Measurements from ENCODE around the gene SLC7A1.
A peak's percentile ranks its signal among the peaks of the same experiment; 100 is the strongest.
"Not testable (repeated sequence)": the region's sequence is repeated elsewhere in the genome, so short reads cannot be mapped to it uniquely, and the experiment has no call there.

Gene SLC7A1

DNA sequence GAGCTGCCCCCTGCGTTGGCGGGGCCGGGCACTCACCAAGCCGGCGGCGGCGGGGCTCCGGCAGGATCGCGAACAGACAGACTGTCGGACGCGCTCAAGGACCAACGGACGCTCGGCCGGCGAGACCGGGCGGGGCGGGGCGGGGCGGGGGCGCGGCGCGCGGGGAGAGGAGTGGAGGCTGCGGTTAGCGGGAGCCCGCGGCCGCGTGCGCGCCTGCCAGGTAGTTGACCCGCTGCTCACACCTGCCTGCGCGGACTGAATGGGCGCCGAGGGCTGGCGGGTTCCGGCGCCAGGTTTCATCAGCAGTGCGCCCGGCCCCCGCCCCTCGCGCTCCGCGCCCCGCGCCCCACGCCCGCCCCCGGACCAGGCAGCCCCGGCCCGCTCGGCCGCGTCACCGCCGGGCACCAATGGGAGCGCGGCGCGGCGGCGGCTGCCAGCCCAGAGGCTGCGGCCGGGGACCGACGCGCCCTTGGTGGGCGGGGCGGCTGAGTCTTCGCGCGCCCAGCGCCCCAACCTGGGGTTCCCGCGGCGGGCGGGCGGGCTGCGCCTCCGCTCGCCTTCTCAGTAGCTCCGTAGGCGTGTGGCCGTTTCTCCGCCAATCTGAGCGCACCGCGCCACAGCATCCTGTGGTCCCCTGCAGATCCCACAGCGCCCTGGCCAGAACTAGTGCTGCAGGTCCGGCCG is at the start of gene SLC7A1:
Gene SLC7A1, minus strand, starts transcription at position 309 of the 684 bp plus-strand sequence. CDS start 59,500 bp downstream, outside the sequence.
- peak; percentile 73 for DNase-seq

DNA sequence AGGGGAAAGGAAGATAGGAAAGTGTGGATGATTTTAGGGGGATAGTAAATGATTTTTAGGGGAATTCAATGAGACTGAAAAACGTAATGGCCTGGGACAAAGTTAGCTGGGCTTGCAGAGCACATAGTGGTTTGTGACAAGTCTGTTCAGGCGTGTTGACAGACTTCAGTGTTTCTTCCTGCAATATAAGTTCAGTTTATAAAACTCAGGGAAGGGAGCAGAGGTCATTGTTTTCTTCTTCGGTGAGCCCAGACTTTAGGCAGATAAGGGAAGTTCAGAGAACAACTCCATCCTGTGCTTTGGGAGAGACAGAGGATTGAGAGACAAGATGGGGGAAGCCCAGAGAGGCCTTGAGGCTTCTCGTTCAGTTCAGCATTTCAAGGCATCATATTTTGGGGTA is 45.2 kb upstream of the SLC7A1 start:
- no peak for DNase-seq

DNA sequence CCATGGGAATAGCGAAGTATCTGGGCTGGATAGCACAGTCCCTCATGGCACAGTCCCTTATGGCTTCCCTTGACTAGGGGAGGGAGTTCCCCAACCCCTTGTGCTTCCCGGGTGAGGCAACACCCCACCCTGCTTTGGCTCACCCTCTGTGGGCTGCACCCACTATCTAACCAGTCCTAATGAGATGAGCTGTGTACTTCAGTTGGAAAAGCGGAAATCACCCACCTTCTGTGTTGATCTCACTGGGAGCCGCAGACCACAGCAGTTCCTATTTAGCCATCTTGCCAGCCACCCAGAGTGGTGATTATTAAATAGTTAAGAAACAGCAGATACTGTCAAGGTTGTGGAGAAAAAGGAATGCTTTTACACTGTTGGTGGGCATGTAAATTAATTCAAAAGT is 41.3 kb upstream of the SLC7A1 start:
- DNase-seq, result not testable (repeated sequence)

DNA sequence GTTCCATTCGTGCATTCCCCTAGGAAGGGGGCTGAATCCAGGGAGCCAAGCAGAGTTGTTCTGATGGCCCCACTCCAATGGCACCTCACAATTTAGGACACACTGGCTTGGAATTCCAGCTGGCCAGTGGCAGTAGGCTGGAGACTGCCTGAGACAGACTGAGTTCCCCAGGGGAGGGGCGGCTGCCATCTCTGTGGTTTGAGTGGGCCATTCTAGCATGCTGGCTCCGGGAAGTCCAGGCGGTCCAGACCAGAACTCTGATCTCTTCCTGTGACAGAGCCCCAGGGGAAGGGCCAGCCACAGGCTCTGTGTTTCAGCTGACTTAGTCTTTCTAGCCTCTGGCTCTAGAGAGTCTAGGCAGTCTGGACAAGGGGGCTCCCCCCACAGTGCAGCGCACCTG is 29.5 kb upstream of the SLC7A1 start:
- no peak for DNase-seq

DNA sequence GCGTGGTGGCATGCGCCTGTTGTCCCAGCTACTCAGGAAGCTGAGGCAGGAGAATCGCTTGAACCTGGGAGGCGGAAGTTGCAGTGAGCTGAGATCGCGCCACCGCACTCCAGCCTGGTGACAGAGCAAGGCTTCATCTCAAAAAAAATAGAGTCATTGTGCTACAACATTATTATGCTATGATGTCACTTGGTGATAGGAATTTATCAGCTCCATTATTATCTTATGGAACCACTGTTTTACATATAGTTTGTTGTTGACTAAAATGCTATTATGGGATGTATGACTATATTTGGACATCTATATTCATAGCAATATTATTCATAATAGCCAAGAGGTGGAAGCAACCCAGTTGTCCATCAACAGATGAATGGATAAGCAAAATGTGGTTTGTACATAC is 26.4 kb upstream of the SLC7A1 start:
- DNase-seq, result no peak

DNA sequence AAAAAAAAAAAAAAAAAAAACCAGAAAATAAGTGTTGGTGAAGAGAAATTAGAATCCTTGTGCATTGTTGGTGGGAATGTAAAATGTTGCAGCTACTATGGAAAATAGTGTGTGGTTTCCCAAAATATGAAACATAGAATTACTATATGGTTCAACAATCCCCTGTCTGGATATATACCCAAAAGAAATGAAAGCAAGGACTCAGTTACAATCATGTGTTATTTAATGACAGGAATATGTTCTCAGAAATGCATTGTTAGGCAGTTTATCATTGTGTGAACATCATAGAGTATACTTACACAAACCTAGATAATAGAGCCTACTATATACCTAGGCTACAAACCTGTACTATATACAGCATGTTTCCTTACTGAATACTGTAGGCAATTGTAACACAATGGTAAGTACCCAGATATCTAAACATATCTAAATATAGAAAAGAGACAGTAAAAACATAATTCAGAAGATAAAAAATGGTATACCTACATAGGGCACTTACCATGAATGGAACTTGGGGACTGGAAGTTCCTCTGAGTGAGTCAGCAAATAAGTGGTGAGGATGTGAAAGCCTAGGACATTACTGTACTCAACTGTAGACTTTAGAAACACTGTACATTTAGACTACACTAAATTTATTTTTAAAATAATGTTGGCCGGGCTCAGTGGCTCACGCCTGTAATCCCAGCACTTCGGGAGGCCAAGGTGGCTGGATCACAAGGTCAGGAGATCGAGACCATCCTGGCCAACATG is 25.7 kb upstream of the SLC7A1 start:
- no peak for DNase-seq

DNA sequence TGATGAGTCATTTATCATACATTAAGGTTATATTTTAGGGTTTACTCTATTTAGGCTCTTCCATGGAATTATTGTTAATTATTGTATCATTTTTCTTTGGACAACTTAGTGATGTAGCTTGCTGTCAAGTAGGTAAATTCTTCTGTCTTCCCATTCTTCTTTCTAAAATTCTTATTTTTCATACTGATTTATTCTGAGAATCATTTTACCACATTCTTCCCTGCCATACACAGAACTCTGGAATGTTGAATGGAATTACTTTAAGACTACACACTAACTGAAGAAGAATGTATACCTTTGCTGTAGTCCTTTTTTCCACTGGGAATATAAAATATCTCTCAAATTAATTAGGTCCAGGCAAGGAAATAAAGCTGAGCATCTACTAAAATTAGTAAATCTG is 24.5 kb upstream of the SLC7A1 start:
- no peak for DNase-seq

DNA sequence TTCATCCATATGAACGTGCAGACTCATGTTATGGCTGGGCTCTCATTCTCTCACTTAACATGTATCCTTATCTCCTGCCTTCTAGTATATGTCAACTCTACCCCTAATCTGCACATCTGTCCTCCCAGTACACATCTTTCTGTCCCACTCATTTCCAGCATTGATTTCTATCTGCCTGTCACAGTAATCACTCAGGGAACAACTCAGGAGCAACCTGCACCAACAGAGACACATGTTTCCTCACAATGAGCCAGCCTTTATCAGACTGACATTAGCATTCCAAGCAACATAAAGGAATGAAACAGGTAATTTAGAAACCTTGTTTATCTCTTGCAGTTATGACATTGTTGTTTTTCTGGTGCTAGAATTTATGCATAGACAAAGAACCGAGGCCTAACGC is 17.6 kb upstream of the SLC7A1 start:
- no peak for DNase-seq

DNA sequence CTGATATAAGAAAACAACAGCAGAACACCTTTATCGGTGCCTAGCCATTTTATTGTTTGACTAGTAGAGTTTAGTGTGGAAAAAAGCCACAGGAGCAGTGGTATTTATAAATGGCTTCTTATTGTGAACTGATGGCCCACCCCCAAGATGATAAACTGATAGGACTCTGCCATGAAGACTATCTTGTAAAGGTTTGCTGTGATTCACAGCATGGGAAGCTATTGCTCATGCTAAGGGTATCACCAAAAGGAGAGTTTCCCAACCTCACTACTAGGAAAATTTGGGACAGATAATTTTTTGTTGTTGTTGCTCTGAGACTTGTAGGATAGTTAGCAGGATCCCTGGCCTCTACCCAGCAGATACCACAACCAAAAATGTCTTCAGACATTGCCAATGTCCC is 12.0 kb upstream of the SLC7A1 start:
- no peak for DNase-seq

DNA sequence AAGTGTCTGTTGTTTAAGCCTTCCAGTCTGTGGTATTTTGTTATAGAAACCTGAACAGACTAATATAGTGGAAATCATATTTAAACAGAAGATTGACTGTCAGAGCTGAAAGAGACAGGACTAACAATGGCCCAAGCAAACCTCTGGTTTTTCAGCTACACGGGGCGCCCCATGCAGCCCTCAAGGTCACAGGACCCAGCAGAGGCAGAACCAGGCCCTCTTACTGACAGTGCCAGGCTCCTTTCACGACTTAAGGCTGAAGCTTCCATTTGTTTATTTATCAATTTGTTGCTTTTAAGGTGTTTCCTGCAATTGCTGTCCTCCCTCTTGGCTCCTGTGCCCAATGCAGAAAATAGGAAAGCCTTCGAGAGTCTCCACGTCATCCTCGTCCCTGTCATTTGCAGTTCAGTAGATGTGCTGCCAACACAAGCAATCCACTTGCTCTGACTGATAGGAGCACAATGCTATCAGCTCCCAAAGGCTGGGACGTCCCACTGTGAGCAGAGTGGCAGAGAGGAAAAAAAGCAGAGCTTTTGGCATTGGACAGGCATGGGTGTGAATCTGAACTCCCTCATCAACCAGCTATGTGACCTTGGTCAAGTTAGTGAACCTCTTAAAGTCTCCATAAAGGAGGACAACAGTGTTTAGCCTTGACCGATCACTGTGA is 10.5 kb upstream of the SLC7A1 start:
- DNase-seq, result no peak

DNA sequence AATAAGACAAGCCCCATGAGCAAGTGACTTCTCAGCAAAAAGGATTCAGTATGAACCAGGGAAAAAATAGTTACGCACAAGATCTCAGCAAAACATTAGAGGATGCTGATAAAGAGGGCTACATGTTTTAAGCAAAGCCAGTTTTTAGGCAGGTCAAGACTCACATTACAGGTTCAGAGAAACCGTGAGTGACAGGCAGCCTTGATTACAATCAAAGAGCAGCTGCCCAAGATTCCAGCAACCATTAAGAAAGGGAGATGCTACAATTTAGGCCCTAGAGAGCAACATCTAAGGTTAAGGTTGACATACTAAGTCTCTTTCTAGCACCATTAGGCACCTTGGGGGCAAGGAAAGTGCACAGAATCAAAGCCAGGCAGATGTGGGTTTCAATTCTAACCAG is 2.8 kb upstream of the SLC7A1 start:
- DNase-seq, result no peak

DNA sequence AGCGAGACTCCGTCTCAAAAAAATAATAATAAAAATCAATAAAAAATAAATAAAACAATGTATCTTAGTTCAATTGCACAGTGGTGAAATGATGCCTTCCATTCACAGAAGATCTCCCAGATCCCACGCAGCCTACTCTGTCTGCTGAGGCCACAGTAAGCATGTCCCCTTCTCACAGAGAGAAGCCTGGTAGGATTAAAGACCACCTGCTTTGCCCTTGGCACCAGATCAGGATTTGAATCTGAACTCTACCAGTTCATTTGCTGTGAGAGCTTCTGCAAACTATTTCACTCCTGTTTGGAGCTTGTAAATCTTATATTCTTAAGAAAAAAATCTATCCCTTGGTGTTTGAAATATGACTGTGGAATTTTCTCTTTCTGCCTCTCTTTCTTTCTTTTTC is 2.2 kb upstream of the SLC7A1 start:
- DNase-seq, result no peak

DNA sequence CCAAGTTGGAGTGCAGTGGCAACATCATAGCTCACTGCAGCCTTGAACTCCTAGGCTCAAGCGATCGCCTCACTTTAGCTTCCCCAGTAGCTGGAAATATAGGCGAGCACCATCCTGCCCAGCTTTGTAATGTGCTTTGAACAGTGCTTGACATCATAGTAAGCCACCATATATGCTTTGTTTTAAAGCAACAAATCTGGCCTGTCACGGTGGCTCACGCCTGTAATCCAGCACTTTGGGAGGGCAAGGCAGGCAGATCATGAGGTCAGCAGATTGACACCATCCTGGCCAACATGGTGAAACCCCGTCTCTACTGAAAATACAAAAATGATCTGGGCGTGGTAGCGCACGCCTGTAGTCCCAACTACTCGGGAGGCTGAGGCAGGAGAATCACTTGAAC is 1.8 kb upstream of the SLC7A1 start:
- DNase-seq, result no peak

DNA sequence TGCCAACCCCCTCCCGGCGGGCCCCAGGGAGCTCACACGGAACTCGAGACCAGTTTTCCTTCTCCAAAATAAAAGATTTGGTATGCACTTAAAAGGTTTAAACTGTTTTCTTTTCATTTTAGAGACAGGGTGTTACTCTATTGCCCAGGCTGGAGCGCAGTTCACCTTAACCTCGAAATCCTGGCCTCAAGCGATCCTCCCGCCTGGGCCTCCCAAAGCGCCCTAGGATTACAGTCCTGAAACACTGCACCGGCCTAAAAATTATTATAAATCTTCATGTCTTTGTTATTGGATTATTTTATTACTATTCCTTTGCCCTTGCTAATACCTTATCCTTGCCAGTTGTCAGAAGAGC is 553 bp upstream of the SLC7A1 start:
- no peak for DNase-seq

DNA sequence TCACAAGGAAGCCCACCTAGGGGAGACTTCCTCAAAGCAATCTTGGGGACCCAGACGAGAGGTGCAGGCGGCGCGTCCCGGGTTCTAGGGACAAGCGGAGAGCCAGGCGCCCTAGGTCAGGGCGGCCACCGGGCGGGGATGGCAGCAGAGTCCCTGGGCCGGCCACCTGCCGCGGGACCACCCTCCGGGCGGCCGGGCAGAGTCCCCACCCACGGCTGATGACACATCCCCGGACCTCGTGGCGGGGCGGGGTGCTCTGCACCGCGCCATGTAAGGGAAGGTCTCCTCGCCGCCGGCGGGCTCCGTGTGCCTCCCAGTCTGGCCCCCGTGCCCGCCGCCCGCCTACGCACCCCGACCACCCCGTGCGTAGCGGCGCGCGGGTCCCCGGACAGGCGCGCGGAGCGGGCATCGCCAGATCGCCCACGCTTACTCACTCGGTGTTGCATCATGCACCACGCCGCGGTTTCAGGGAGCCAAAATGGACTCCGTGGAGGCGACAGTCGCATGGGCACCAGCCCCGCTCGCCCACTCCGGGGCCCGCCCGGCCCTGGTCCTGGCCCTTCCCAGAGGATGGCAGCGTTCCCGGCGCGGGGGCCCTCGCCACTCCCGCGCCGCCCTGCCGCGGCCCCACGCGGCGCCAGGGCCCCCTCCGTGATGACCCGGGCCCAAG is 643 bp downstream of the SLC7A1 start:
- peak; percentile 9 for DNase-seq

DNA sequence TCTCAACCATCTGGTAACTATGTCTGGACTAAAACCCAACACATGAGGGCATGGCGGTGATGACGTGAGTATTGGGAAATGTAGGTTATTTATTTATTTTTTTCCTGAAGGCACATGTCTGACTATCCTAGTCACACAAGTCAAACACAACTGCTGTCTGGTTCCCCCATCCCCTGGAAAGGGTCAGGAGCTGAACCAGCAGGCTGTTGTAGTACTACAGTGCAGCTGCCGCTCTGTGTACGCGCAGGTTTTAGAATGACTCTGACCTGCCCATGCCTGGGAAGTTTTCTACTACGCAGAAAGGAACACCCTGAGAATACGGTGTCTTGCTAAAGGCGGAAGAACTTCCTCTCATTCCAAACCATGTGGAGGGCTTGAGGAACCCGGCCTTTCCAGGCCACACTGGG is 1.2 kb downstream of the SLC7A1 start:
- DNase-seq, result peak; percentile 42

DNA sequence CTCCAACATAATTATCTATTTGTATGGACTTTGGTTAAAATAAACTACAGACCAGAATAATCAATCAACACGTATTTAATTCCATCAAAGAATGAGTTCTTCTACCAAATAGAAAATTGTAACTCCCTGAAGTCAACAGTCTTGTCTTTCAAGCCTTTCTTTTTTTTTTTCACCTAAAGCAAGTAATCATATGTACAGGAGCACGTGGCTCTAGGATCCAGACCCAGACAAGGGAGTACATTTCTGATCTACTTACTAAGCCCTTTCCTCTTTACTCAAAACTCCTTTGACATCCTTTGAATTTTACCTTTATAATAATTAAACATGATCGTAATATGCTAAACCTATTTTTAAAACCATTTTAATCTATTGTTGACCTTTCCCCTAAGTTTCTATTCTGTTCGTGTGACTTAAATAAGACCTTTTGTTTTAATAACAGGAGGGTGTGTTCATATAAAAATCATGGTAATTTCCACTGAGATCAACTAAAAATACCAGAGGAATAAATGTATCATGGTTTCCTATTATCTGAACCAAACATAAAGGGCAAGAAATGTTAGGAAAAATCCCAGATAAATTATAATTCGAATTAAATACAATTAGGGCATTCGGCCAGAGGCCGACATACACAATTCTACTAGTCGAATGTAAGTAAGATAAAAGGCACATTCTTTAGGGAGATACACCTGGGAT is 1.7 kb downstream of the SLC7A1 start:
- DNase-seq, result no peak

DNA sequence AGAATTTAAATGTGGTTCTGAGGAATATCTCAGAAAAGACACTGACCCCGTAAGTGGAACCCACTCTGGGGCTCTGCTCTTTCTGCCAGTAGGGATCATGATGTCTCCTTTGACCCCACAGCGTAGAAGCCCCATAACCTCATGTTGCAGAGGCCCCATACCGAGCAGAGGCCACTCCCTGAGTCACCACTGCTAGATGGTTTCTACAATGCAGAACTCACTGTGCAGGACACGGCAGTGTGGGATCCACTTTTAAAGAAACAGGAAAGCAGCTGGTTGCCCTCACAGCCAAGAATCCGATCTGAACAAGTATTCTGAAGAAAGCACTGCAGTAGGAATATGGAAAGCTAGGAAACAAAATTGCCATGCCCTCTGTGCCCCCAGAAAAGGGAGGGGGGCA is 4.2 kb downstream of the SLC7A1 start:
- DNase-seq, result no peak

DNA sequence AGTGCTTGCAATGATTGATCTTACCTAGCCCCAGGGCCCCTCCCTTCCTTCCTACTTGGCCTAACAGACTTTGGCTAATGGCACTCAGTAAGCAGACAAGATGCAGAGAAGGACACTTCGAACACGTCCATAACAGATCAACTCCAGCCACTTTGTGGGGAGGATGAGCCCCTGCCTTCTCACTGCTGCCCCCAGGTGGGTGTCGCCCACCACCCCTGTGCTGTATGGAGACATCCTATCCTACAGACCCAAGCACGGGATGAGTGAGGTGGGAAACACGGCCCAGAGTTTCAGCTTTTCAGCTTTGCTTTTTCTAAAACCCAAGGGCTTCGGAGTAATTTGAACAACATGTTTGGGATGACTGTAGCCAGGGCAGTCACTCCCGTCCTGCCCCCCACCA is 5.5 kb downstream of the SLC7A1 start:
- no peak for DNase-seq

DNA sequence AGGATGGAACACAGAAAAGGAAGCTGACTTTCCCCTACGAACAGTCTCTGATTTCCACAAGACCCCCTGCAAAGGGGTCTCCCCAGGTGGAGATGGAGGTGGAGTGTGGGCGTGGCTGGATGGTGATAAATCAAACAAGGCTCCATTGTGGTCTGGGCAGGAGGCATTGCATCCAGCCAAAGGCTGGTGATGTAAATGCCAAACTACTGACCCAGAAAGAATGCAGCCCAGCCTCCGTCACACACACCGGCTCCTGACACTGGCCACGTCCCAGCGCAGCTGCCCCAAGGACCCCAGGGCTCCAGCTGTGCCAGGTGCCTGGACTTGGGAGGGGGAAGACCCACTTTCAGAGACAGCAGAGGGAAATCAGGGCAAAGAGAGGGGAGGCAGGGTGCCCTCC is 6.3 kb downstream of the SLC7A1 start:
- peak; percentile 78 for DNase-seq

DNA sequence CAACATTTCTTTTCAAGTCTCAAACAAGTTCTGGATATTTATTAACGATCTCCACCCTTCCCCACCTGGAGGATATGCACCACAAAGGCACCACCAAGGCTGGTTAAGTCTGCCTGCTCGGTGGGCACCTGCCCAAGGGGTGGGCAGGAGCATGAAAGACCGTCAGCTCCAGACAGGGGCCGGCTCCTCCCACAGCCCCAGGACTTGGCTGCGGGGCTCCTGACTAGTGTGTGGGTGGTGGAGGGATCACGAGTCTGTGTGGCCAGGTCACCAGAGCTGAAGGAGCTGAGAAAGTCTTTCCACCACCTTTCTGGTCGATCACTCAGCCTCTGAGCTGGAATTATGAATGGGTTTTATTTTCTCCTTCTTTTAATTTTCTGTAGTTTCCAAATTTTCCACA is 7.8 kb downstream of the SLC7A1 start:
- no peak for DNase-seq

DNA sequence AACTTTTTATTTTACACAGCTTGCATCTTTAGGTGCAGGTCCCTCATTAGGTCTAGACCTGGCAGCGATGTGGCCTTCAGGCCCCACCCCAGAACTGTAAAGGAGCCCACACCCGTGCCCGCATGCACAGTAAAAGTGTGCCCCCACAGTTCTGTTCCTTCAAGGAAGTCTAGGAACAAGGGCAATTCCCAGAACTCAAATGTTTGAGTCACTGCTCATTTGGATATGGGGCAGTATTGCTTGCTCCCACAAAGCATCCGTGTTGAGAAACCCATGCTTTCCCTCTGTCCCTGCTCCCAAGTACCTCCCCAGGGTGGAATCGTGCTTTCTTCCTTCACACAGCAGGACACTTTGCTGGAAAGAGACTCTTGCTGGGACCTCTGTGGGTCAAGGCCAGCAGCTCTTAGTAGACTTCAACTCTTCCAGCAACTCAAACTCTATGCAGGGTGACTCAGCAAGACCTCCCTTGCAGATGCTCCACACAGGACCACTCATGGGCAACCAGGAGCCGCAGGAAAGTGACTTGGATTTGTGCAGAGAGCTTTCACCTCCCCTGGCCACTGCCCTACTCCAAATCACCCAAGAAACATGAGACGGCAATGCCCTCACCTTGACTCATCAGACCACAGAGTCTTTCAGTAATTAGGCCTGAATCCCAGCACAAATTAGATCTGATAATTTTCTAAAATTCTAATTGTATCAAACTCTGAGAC is 12.3 kb downstream of the SLC7A1 start:
- DNase-seq, result peak; percentile 90

All from kidney glomerular epithelial cell (primary cell).